GM19239 (cell line): Measurements from ENCODE around the gene EVI5.

Experiments
- DNase-seq: peaks from one replicate; pipeline ENCODE4 v3.0.0; 2011; ENCODE audit warnings: low spot score; ENCODE audit not compliant: insufficient read length
- FAIRE-seq: peaks from 2 replicates; lab custom pipeline; 2011; peaks lifted over from hg19 to GRCh38; lab: Jason Lieb, UNC

Gene EVI5

GRCh38 chr1:92784639-92785500, at the start of gene EVI5:
EVI5 (minus strand) TSS chr1:92785108; CDS start chr1:92736546, 48,562 bp downstream.
- DNase-seq = peak; percentile 79
- FAIRE-seq = peak; percentile 45

- FAIRE-seq = no peak
- no peak for DNase-seq
These were observed 49.7 kb upstream of the EVI5 start for GRCh38 chr1:92834617-92835016.

GRCh38 chr1:92833840-92834239, 48.9 kb upstream of the EVI5 start:
- no peak for DNase-seq
- no peak for FAIRE-seq

GRCh38 chr1:92832537-92833114, 47.7 kb upstream of the EVI5 start:
- DNase-seq = no peak
- peak; percentile 14 for FAIRE-seq

- peak; percentile 97 for FAIRE-seq
These were observed 47.0 kb upstream of the EVI5 start, which contains the start of gene RPL5 for GRCh38 chr1:92831762-92832536. RPL5 (plus strand) TSS chr1:92832040; CDS start chr1:92832115, 75 bp downstream.

GRCh38 chr1:92831368-92831761, 46.5 kb upstream of the EVI5 start:
- DNase-seq (no peak), FAIRE-seq (no peak)

More at GRCh38 chr1:92831762-92832536, 47.0 kb upstream of the EVI5 start, which contains the start of gene RPL5:
- peak; percentile 91 for DNase-seq

GRCh38 chr1:92826792-92827191, 41.9 kb upstream of the EVI5 start:
- no peak for FAIRE-seq
- no peak for DNase-seq

GRCh38 chr1:92822879-92823278, 38.0 kb upstream of the EVI5 start:
- FAIRE-seq (no peak), DNase-seq (no peak)

GRCh38 chr1:92820551-92820950, 35.6 kb upstream of the EVI5 start:
- DNase-seq (no peak), FAIRE-seq (no peak)

- FAIRE-seq (no peak), DNase-seq (no peak)
These were observed 35.1 kb upstream of the EVI5 start for GRCh38 chr1:92820024-92820423.

- DNase-seq (peak; percentile 43), FAIRE-seq (peak; percentile 76)
These were observed 33.3 kb upstream of the EVI5 start for GRCh38 chr1:92817986-92818764.

- no peak for DNase-seq
- no peak for FAIRE-seq
These were observed 32.3 kb upstream of the EVI5 start for GRCh38 chr1:92817137-92817697.

- FAIRE-seq (no peak), DNase-seq (no peak)
These were observed 31.8 kb upstream of the EVI5 start for GRCh38 chr1:92816732-92817131.

- DNase-seq = no peak
- FAIRE-seq = no peak
These were observed 23.5 kb upstream of the EVI5 start for GRCh38 chr1:92808381-92808780.

GRCh38 chr1:92805216-92805615, 20.3 kb upstream of the EVI5 start:
- no peak for DNase-seq
- no peak for FAIRE-seq

GRCh38 chr1:92804721-92805201, 19.9 kb upstream of the EVI5 start:
- FAIRE-seq (no peak), DNase-seq (no peak)

- DNase-seq (no peak), FAIRE-seq (no peak)
These were observed 18.4 kb upstream of the EVI5 start for GRCh38 chr1:92803140-92803887.

GRCh38 chr1:92797961-92798360, 13.1 kb upstream of the EVI5 start:
- FAIRE-seq = no peak
- no peak for DNase-seq

- no peak for DNase-seq
These were observed 12.4 kb upstream of the EVI5 start for GRCh38 chr1:92797297-92797696.

More at GRCh38 chr1:92797297-92797696, 12.4 kb upstream of the EVI5 start:
- FAIRE-seq = no peak
